ENCODE measurements around the gene JUNB. TPM values are rescaled to one million over a fixed set of nuclear protein-coding genes. Genes with fewer than 3 reads are reported as not detected.
A peak's percentile ranks its signal among the peaks of the same experiment; 100 is the strongest.

JUNB gene
- total and polyA plus RNA-seq, 2 of the 13 experiments (the other 11 are each of a cell fraction or from before 2014, with no cell fraction given) = 7.7 to 8.2 TPM

DNA sequence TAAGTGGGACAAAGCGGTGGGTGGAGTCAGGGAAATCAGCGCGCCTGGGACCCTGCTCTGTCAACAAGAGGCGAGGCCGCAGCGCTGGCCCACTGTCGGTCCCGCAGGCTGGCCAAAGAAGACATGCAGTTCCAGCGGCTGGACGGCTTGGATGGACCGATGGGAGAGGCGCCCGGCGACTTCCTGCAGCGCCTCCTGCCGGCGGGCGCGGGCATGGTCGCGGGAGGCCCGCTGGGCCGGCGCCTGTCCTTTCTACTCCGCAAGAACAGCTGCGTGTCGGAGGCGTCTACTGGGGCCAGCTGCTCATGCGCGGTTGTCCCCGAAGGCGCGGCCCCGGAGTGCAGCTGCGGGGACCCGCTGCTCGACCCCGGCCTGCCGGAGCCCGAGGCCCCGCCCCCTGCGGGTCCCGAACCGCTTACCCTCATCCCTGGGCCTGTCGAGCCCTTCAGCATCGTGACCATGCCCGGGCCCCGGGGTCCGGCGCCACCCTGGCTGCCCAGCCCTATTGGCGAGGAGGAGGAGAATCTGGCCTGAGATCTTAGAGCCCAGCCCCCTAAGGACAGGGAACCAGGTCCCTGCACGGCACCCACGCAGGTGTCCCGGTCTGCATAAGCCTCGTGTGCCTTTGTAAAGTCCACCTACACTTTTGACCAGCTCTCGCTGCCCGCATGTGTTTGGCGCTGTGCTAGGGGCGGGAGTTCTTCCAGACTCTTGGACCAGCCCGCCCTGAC lies 33.6 kb upstream of the JUNB start (continued):
- TF ChIP-seq HOXA3 (CRISPR knock-in tag; IDR thresholded peaks at IDR 0.05) (peak; percentile 50; the same call in 1 of the 2 replicates), ZNF230 (CRISPR knock-in tag; IDR thresholded peaks at IDR 0.05) (peak; percentile 58; the same call in 1 of the 2 replicates), TARDBP (CRISPR knock-in tag; IDR thresholded peaks at IDR 0.05) (no peak), ZNF331 (CRISPR knock-in tag; IDR thresholded peaks at IDR 0.05) (peak; percentile 32; the same call in 1 of the 2 replicates), ZNF446 (CRISPR knock-in tag; IDR thresholded peaks at IDR 0.05) (0 out of 2 replicates have a peak, but pooled peaks have one; percentile 51), MEF2D (CRISPR knock-in tag; IDR thresholded peaks at IDR 0.05) (no peak), STAT5B (CRISPR knock-in tag; IDR thresholded peaks at IDR 0.05) (no peak), FOXK2 (IDR thresholded peaks at IDR 0.05) (no peak), TCF7L2 (IDR thresholded peaks at IDR 0.05; ENCODE audit: low read depth, low read length) (no peak), MBD4 (IDR thresholded peaks at IDR 0.05; ENCODE audit: borderline replicate concordance, low read length) (no peak), ZNF567 (CRISPR knock-in tag; IDR thresholded peaks at IDR 0.05; ENCODE audit: borderline replicate concordance) (no peak), ZNF598 (CRISPR knock-in tag; IDR thresholded peaks at IDR 0.05; ENCODE audit: borderline replicate concordance) (peak; percentile 75; the same call in 1 of the 2 replicates)
- TF ChIP-seq, protein P1, sequence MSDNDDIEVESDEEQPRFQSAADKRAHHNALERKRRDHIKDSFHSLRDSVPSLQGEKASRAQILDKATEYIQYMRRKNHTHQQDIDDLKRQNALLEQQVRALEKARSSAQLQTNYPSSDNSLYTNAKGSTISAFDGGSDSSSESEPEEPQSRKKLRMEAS (IDR thresholded peaks at IDR 0.05) = peak; percentile 47
- TF ChIP-seq, protein P2, sequence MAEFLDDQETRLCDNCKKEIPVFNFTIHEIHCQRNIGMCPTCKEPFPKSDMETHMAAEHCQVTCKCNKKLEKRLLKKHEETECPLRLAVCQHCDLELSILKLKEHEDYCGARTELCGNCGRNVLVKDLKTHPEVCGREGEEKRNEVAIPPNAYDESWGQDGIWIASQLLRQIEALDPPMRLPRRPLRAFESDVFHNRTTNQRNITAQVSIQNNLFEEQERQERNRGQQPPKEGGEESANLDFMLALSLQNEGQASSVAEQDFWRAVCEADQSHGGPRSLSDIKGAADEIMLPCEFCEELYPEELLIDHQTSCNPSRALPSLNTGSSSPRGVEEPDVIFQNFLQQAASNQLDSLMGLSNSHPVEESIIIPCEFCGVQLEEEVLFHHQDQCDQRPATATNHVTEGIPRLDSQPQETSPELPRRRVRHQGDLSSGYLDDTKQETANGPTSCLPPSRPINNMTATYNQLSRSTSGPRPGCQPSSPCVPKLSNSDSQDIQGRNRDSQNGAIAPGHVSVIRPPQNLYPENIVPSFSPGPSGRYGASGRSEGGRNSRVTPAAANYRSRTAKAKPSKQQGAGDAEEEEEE (CRISPR knock-in tag; IDR thresholded peaks at IDR 0.05; ENCODE audit: borderline replicate concordance) = no peak
- TF ChIP-seq, protein P3, sequence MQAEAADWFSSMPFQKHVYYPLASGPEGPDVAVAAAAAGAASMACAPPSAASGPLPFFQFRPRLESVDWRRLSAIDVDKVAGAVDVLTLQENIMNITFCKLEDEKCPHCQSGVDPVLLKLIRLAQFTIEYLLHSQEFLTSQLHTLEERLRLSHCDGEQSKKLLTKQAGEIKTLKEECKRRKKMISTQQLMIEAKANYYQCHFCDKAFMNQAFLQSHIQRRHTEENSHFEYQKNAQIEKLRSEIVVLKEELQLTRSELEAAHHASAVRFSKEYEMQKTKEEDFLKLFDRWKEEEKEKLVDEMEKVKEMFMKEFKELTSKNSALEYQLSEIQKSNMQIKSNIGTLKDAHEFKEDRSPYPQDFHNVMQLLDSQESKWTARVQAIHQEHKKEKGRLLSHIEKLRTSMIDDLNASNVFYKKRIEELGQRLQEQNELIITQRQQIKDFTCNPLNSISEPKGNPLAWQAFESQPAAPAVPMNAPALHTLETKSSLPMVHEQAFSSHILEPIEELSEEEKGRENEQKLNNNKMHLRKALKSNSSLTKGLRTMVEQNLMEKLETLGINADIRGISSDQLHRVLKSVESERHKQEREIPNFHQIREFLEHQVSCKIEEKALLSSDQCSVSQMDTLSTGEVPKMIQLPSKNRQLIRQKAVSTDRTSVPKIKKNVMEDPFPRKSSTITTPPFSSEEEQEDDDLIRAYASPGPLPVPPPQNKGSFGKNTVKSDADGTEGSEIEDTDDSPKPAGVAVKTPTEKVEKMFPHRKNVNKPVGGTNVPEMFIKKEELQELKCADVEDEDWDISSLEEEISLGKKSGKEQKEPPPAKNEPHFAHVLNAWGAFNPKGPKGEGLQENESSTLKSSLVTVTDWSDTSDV (CRISPR knock-in tag; IDR thresholded peaks at IDR 0.05) = no peak
- TF ChIP-seq, protein P4, sequence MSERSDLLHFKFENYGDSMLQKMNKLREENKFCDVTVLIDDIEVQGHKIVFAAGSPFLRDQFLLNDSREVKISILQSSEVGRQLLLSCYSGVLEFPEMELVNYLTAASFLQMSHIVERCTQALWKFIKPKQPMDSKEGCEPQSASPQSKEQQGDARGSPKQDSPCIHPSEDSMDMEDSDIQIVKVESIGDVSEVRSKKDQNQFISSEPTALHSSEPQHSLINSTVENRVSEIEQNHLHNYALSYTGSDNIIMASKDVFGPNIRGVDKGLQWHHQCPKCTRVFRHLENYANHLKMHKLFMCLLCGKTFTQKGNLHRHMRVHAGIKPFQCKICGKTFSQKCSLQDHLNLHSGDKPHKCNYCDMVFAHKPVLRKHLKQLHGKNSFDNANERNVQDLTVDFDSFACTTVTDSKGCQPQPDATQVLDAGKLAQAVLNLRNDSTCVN (CRISPR knock-in tag; IDR thresholded peaks at IDR 0.05; ENCODE audit: borderline replicate concordance) = no peak
- TF ChIP-seq, protein P5, sequence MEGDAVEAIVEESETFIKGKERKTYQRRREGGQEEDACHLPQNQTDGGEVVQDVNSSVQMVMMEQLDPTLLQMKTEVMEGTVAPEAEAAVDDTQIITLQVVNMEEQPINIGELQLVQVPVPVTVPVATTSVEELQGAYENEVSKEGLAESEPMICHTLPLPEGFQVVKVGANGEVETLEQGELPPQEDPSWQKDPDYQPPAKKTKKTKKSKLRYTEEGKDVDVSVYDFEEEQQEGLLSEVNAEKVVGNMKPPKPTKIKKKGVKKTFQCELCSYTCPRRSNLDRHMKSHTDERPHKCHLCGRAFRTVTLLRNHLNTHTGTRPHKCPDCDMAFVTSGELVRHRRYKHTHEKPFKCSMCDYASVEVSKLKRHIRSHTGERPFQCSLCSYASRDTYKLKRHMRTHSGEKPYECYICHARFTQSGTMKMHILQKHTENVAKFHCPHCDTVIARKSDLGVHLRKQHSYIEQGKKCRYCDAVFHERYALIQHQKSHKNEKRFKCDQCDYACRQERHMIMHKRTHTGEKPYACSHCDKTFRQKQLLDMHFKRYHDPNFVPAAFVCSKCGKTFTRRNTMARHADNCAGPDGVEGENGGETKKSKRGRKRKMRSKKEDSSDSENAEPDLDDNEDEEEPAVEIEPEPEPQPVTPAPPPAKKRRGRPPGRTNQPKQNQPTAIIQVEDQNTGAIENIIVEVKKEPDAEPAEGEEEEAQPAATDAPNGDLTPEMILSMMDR (CRISPR knock-in tag; IDR thresholded peaks at IDR 0.05) = peak; percentile 92
- TF ChIP-seq, protein P6, sequence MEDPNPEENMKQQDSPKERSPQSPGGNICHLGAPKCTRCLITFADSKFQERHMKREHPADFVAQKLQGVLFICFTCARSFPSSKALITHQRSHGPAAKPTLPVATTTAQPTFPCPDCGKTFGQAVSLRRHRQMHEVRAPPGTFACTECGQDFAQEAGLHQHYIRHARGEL (CRISPR knock-in tag; IDR thresholded peaks at IDR 0.05) = no peak
- TF ChIP-seq, protein P7, sequence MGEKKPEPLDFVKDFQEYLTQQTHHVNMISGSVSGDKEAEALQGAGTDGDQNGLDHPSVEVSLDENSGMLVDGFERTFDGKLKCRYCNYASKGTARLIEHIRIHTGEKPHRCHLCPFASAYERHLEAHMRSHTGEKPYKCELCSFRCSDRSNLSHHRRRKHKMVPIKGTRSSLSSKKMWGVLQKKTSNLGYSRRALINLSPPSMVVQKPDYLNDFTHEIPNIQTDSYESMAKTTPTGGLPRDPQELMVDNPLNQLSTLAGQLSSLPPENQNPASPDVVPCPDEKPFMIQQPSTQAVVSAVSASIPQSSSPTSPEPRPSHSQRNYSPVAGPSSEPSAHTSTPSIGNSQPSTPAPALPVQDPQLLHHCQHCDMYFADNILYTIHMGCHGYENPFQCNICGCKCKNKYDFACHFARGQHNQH (CRISPR knock-in tag; IDR thresholded peaks at IDR 0.05) = peak; percentile 69; the same call in 1 of the 2 replicates

Measured in HepG2 (cell line).